CD14-positive monocyte (primary cell): ENCODE data around the gene MEPCE. TPM values are rescaled to one million over a fixed set of nuclear protein-coding genes. Genes with fewer than 3 reads are reported as not detected.
"Not testable (repeated sequence)": the region's sequence is repeated elsewhere in the genome, so short reads cannot be mapped to it uniquely, and the experiment has no call there.

Source experiments
- DNase-seq, 3 donors: peaks; one replicate each; pipeline ENCODE4 v3.0.0-alpha.2; 2011 to 2022
- H2AFZ ChIP-seq: 2 replicates; pipeline ENCODE4 v1.6.0; 2012; ENCODE audit warnings: mild to moderate bottlenecking, low read depth, low read length, inconsistent platforms; ENCODE audit not compliant: insufficient read depth, poor library complexity, severe bottlenecking
- H3K27ac ChIP-seq, 2 donors: 1 replicate in 1 of 2; 2 replicates in 1 of 2; pipeline ENCODE4 v1.5.1; 2012 to 2013; ENCODE audit warnings: low read length in 2 of 2, control low read depth in 1 of 2, inconsistent platforms in 1 of 2, low read depth in 1 of 2, mild to moderate bottlenecking in 1 of 2
- H3K27me3 ChIP-seq, 2 donors: one replicate each; pipeline versions ENCODE4 v1.6.0 to v1.6.1; 2011 to 2013; ENCODE audit warnings: low read length in 2 of 2; ENCODE audit not compliant: control insufficient read depth in 2 of 2, insufficient read depth in 2 of 2
- H3K36me3 ChIP-seq, 2 donors: replicated peaks in 1 of 2; 1 replicate in 1 of 2; 2 replicates in 1 of 2; pipeline versions ENCODE4 v1.5.1 to v1.6.1; 2012 to 2013; ENCODE audit warnings: low read length in 2 of 2, control low read depth in 1 of 2, inconsistent platforms in 1 of 2, mild to moderate bottlenecking in 1 of 2; ENCODE audit not compliant: insufficient read depth in 2 of 2, control insufficient read depth in 1 of 2
- H3K4me1 ChIP-seq, 2 donors: 1 replicate in 1 of 2; 2 replicates in 1 of 2; pipeline versions ENCODE4 v1.5.1 to v1.6.1; 2012 to 2013; ENCODE audit warnings: low read length in 2 of 2, control low read depth in 1 of 2, inconsistent platforms in 1 of 2, mild to moderate bottlenecking in 1 of 2, moderate library complexity in 1 of 2; ENCODE audit not compliant: insufficient read depth in 2 of 2, control insufficient read depth in 1 of 2
- H3K4me2 ChIP-seq: replicated peaks from 2 replicates; pipeline ENCODE3; 2012; ENCODE audit warnings: low read length, moderate library complexity, mild to moderate bottlenecking; ENCODE audit not compliant: poor library complexity, severe bottlenecking; ENCODE audit errors: extremely low read depth
- H3K4me3 ChIP-seq, 3 experiments: fragments of 200-600 bp in 1 of 3; sonication (generic) in 1 of 3; replicated peaks in 1 of 3; 1 replicate in 2 of 3; 2 replicates in 1 of 3; pipeline ENCODE4 v1.5.1; 2011 to 2013; ENCODE audit warnings: low read length in 3 of 3, mild to moderate bottlenecking in 3 of 3, control low read depth in 2 of 3, low read depth in 2 of 3, inconsistent platforms in 1 of 3, moderate library complexity in 1 of 3
- H3K79me2 ChIP-seq: 2 replicates; pipeline ENCODE4 v1.6.0; 2012; ENCODE audit warnings: mild to moderate bottlenecking, control low read depth, inconsistent platforms, low read length, moderate library complexity; ENCODE audit not compliant: insufficient read depth
- H3K9ac ChIP-seq: 2 replicates; pipeline ENCODE4 v1.6.0; 2017; ENCODE audit warnings: low read length, mild to moderate bottlenecking; ENCODE audit not compliant: insufficient read depth, poor library complexity, severe bottlenecking
- H3K9me3 ChIP-seq, 2 donors: replicated peaks in 1 of 2; 1 replicate in 1 of 2; 2 replicates in 1 of 2; pipeline versions ENCODE4 v1.5.1 to v1.6.1; 2012 to 2013; ENCODE audit warnings: low read length in 2 of 2, control low read depth in 1 of 2; ENCODE audit not compliant: control insufficient read depth in 1 of 2, insufficient read depth in 1 of 2
- H4K20me1 ChIP-seq: 2 replicates; pipeline ENCODE4 v1.6.0; 2012; ENCODE audit warnings: mild to moderate bottlenecking, low read length, control low read depth, moderate library complexity; ENCODE audit not compliant: insufficient read depth
- H3K27ac Mint-ChIP-seq, 7 donors: one replicate each; pipeline ENCODE4 v1.8.0; 2020; ENCODE audit warnings: mild to moderate bottlenecking in 7 of 7, mixed read lengths in 7 of 7, moderate library complexity in 6 of 7, inconsistent platforms in 2 of 7
- H3K27me3 Mint-ChIP-seq, 3 donors: one replicate each; pipeline ENCODE4 v1.8.0; 2021 to 2022; ENCODE audit warnings: low read depth in 3 of 3, mild to moderate bottlenecking in 3 of 3, mixed read lengths in 3 of 3, moderate library complexity in 3 of 3, inconsistent platforms in 1 of 3
- H3K36me3 Mint-ChIP-seq, 2 donors: one replicate each; pipeline ENCODE4 v1.8.0; 2020; ENCODE audit warnings: mixed read lengths in 2 of 2, inconsistent platforms in 1 of 2, mild to moderate bottlenecking in 1 of 2
- H3K4me1 Mint-ChIP-seq: one replicate; pipeline ENCODE4 v1.8.0; 2020; ENCODE audit warnings: mild to moderate bottlenecking, mixed read lengths
- H3K4me3 Mint-ChIP-seq, 2 donors: one replicate each; pipeline ENCODE4 v1.8.0; 2020; ENCODE audit warnings: mild to moderate bottlenecking in 2 of 2, mixed read lengths in 2 of 2, moderate library complexity in 1 of 2
- H3K9me3 Mint-ChIP-seq, 7 donors: one replicate each; pipeline ENCODE4 v1.8.0; 2020 to 2022; ENCODE audit warnings: mixed read lengths in 7 of 7, mild to moderate bottlenecking in 6 of 7, moderate library complexity in 6 of 7, inconsistent platforms in 2 of 7
- CTCF ChIP-seq: fragments of 200-600 bp; IDR thresholded peaks from one replicate; pipeline ENCODE4 v1.8.0; 2022; ENCODE audit warnings: antibody characterized with exemption, mild to moderate bottlenecking
- whole genome bisulfite sequencing: methylation state at CpG from one replicate; pipeline ENCODE4 v1.1.5; 2013; ENCODE audit warnings: missing lambda C conversion rate; ENCODE audit not compliant: insufficient coverage; 5-methylcytosine and 5-hydroxymethylcytosine counted together
- intact Hi-C, 2 donors: fragments of 100-400 bp; cut with micrococcal nuclease; formaldehyde crosslinking; loops; one replicate each; pipeline versions ENCODE4 v1.15.0 to v1.15.1; 2023
- polyA plus RNA-seq, 3 donors: library from polyadenylated mRNA; depleted of rRNA in 1 of 3; unstranded in 2 of 3; stranded (reverse) in 1 of 3; fragments of 300-500 nt in 2 of 3; fragments of >200 nt in 1 of 3; fragmentation: Illumina TruSeq in 2 of 3; gene quantifications; 1 replicate in 2 of 3; 2 replicates in 1 of 3; pipeline ENCODE4 v1.2.3, GENCODE V29; 2012 to 2021

MEPCE gene
- polyA plus RNA-seq, 3 donors = 2.9 to 43.2 (median 3.3) TPM

GRCh38 chr7:100439244-100439643, 9.6 kb downstream of the MEPCE start:
- not testable (repeated sequence) for H3K36me3 ChIP-seq, H3K4me3 ChIP-seq, H2AFZ ChIP-seq, H3K4me2 ChIP-seq, H3K27me3 Mint-ChIP-seq, H3K36me3 Mint-ChIP-seq, H3K9me3 ChIP-seq, H3K9me3 Mint-ChIP-seq, H3K4me3 Mint-ChIP-seq, H4K20me1 ChIP-seq, H3K27ac ChIP-seq, H3K9ac ChIP-seq, DNase-seq, H3K27me3 ChIP-seq
- 100% methylated on average over 5 of the region's 7 CpGs for WGBS
- peaks cover 20 to 29% of the 10 kb centered on the region in 2 donors for H3K4me1 ChIP-seq
- Mint-ChIP-seq H3K4me1 (peaks cover 22% of the 10 kb centered on the region), H3K27ac (peak overlapping the region in 2 of 7 donors; percentile 21 to 40)
- intact Hi-C loops = loop anchor here in 1 of 2 donors (10.0 kb wide), 1 partner anchor 236 kb away; the partner anchor contains the start of gene GNB2
- peaks cover 21% of the 10 kb centered on the region for H3K79me2 ChIP-seq

GRCh38 chr7:100441641-100442535, 12.3 kb downstream of the MEPCE start:
- H3K4me3 ChIP-seq = no peak overlapping the region
- peaks cover 29% of the 10 kb centered on the region for H3K4me1 Mint-ChIP-seq
- no peaks in the 10 kb centered on the region for H3K36me3 ChIP-seq
- peak overlapping the region in 2 of 7 donors; percentile 13 to 58 for H3K27ac Mint-ChIP-seq
- intact Hi-C loops = no loop called here
- H3K4me2 ChIP-seq = no peak overlapping the region
- DNase-seq = no peak
- H3K27ac ChIP-seq = no peak overlapping the region
- peaks cover 0 to 2% of the 10 kb centered on the region in 2 donors for H3K36me3 Mint-ChIP-seq
- H3K79me2 ChIP-seq = no peaks in the 10 kb centered on the region
- WGBS = 89% methylated on average over 8 of the region's 11 CpGs
- no peak overlapping the region for H3K9ac ChIP-seq
- TF ChIP-seq CTCF = no peak
- H3K4me1 ChIP-seq = peaks cover 25 to 27% of the 10 kb centered on the region in 2 donors
- no peak overlapping the region for H3K4me3 Mint-ChIP-seq
- peaks cover 0 to 1% (median 0%) of the 10 kb centered on the region in 3 donors for H3K27me3 Mint-ChIP-seq
- H3K9me3 Mint-ChIP-seq = peaks cover 0 to 2% (median 0%) of the 10 kb centered on the region in 7 donors
- no peak overlapping the region for H2AFZ ChIP-seq
- H4K20me1 ChIP-seq = no peaks in the 10 kb centered on the region
- no peaks in the 10 kb centered on the region for H3K9me3 ChIP-seq
- H3K27me3 ChIP-seq = no peaks in the 10 kb centered on the region
